ENCODE measurements around the gene PDE4B.

The PDE4B gene

GRCh38 chr1:65890201-65890843, 97.6 kb downstream of the PDE4B start:
- DNase-seq, result no peak

- DNase-seq, result no peak
These were observed 102.3 kb downstream of the PDE4B start for GRCh38 chr1:65894738-65895605.

GRCh38 chr1:65896721-65897120, 104.0 kb downstream of the PDE4B start:
- DNase-seq, result no peak

- no peak for DNase-seq
These were observed 104.8 kb downstream of the PDE4B start for GRCh38 chr1:65897485-65897884.

- no peak for DNase-seq
These were observed 112.0 kb downstream of the PDE4B start for GRCh38 chr1:65904681-65905083.

- no peak for DNase-seq
These were observed 117.7 kb downstream of the PDE4B start for GRCh38 chr1:65910432-65910831.

GRCh38 chr1:65911679-65912078, 119.0 kb downstream of the PDE4B start:
- no peak for DNase-seq

- no peak for DNase-seq
These were observed 125.9 kb downstream of the PDE4B start for GRCh38 chr1:65918564-65918963.

- no peak for DNase-seq
These were observed 128.8 kb downstream of the PDE4B start for GRCh38 chr1:65921446-65921845.

GRCh38 chr1:65924471-65924870, 131.8 kb downstream of the PDE4B start:
- DNase-seq, result peak; percentile 59

GRCh38 chr1:65938506-65938905, 145.8 kb downstream of the PDE4B start:
- no peak for DNase-seq

- DNase-seq, result no peak
These were observed 146.5 kb downstream of the PDE4B start for GRCh38 chr1:65939191-65939590.

- DNase-seq, result no peak
These were observed 146.9 kb downstream of the PDE4B start for GRCh38 chr1:65939636-65940035.

GRCh38 chr1:65940126-65940525, 147.4 kb downstream of the PDE4B start:
- no peak for DNase-seq

GRCh38 chr1:65942476-65942875, 149.8 kb downstream of the PDE4B start:
- DNase-seq, result no peak

- no peak for DNase-seq
These were observed 153.7 kb downstream of the PDE4B start for GRCh38 chr1:65946376-65946775.

GRCh38 chr1:65946960-65947359, 154.3 kb downstream of the PDE4B start:
- DNase-seq, result no peak

- no peak for DNase-seq
These were observed 156.0 kb downstream of the PDE4B start for GRCh38 chr1:65948609-65949229.

- no peak for DNase-seq
These were observed 156.5 kb downstream of the PDE4B start for GRCh38 chr1:65949230-65949626.

- DNase-seq, result no peak
These were observed 157.2 kb downstream of the PDE4B start for GRCh38 chr1:65949933-65950332.

GRCh38 chr1:65952696-65953095, 160.0 kb downstream of the PDE4B start:
- DNase-seq, result no peak

- DNase-seq, result no peak
These were observed 160.5 kb downstream of the PDE4B start for GRCh38 chr1:65953170-65953569.

- DNase-seq, result peak; percentile 67
These were observed 162.4 kb downstream of the PDE4B start for GRCh38 chr1:65955071-65955470.

- DNase-seq, result no peak
These were observed 162.8 kb downstream of the PDE4B start for GRCh38 chr1:65955503-65955902.

All from islet precursor cell (in vitro differentiated cells).